Measurements from ENCODE around the gene RPUSD3. TPM values are rescaled to one million over a fixed set of nuclear protein-coding genes. Genes with fewer than 3 reads are reported as not detected.

The RPUSD3 gene
- total and polyA plus RNA-seq, 9 of the 15 experiments (the other 6 are each of a cell fraction or from before 2014, with no cell fraction given), result 13.8 to 99.0 (median 59.3) TPM

GRCh38 chr3:9862391-9863057 is 18.7 kb upstream of the RPUSD3 start (continued):
- TF ChIP-seq, protein P1, sequence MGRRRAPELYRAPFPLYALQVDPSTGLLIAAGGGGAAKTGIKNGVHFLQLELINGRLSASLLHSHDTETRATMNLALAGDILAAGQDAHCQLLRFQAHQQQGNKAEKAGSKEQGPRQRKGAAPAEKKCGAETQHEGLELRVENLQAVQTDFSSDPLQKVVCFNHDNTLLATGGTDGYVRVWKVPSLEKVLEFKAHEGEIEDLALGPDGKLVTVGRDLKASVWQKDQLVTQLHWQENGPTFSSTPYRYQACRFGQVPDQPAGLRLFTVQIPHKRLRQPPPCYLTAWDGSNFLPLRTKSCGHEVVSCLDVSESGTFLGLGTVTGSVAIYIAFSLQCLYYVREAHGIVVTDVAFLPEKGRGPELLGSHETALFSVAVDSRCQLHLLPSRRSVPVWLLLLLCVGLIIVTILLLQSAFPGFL (CRISPR knock-in tag; IDR thresholded peaks at IDR 0.05), result 0 out of 2 replicates have a peak, but pooled peaks have one; percentile 25
- TF ChIP-seq CAMTA2 (CRISPR knock-in tag; conservative IDR thresholded peaks at IDR 0.05) (no peak), U2AF1 (optimal IDR thresholded peaks at IDR 0.05; ENCODE audit: low read depth, low read length) (peak; percentile 67), HNRNPUL1 (IDR thresholded peaks at IDR 0.05; ENCODE audit: low read length) (no peak), SIRT6 (IDR thresholded peaks at IDR 0.05; ENCODE audit: low read depth, low read length) (no peak), HNRNPLL (IDR thresholded peaks at IDR 0.05; ENCODE audit: low read depth, low read length, poor library complexity, severe bottlenecking) (peak; percentile 44), NR3C1 (CRISPR knock-in tag; IDR thresholded peaks at IDR 0.05) (no peak), POLR2A (conservative IDR thresholded peaks at IDR 0.05) (peak; percentile 77), ZFX (CRISPR knock-in tag; IDR thresholded peaks at IDR 0.05) (peak; percentile 87), RNF2 (IDR thresholded peaks at IDR 0.05) (peak; percentile 51; the same call in 1 of the 2 replicates), BRD4 (IDR thresholded peaks at IDR 0.05) (no peak), PYGO2 (tag; IDR thresholded peaks at IDR 0.05) (no peak), SMARCC2 (IDR thresholded peaks at IDR 0.05; ENCODE audit: low read depth) (peak; percentile 71; the same call in 1 of the 2 replicates), HNRNPL (IDR thresholded peaks at IDR 0.05; ENCODE audit: low read depth, low read length) (peak; percentile 87), ZNF507 (tag; conservative IDR thresholded peaks at IDR 0.05) (no peak), SAFB2 (IDR thresholded peaks at IDR 0.05; ENCODE audit: borderline replicate concordance, low read depth, low read length, severe bottlenecking) (no peak), PRDM10 (IDR thresholded peaks at IDR 0.05; ENCODE audit: partially characterized antibody) (no peak)
- TF ChIP-seq, protein P2, sequence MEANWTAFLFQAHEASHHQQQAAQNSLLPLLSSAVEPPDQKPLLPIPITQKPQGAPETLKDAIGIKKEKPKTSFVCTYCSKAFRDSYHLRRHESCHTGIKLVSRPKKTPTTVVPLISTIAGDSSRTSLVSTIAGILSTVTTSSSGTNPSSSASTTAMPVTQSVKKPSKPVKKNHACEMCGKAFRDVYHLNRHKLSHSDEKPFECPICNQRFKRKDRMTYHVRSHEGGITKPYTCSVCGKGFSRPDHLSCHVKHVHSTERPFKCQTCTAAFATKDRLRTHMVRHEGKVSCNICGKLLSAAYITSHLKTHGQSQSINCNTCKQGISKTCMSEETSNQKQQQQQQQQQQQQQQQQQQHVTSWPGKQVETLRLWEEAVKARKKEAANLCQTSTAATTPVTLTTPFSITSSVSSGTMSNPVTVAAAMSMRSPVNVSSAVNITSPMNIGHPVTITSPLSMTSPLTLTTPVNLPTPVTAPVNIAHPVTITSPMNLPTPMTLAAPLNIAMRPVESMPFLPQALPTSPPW (CRISPR knock-in tag; IDR thresholded peaks at IDR 0.05), result peak; percentile 75
- TF ChIP-seq, protein P3, sequence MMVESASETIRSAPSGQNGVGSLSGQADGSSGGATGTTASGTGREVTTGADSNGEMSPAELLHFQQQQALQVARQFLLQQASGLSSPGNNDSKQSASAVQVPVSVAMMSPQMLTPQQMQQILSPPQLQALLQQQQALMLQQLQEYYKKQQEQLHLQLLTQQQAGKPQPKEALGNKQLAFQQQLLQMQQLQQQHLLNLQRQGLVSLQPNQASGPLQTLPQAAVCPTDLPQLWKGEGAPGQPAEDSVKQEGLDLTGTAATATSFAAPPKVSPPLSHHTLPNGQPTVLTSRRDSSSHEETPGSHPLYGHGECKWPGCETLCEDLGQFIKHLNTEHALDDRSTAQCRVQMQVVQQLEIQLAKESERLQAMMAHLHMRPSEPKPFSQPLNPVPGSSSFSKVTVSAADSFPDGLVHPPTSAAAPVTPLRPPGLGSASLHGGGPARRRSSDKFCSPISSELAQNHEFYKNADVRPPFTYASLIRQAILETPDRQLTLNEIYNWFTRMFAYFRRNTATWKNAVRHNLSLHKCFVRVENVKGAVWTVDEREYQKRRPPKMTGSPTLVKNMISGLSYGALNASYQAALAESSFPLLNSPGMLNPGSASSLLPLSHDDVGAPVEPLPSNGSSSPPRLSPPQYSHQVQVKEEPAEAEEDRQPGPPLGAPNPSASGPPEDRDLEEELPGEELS (CRISPR knock-in tag; IDR thresholded peaks at IDR 0.05; ENCODE audit: borderline replicate concordance), result no peak
- TF ChIP-seq, protein P4, sequence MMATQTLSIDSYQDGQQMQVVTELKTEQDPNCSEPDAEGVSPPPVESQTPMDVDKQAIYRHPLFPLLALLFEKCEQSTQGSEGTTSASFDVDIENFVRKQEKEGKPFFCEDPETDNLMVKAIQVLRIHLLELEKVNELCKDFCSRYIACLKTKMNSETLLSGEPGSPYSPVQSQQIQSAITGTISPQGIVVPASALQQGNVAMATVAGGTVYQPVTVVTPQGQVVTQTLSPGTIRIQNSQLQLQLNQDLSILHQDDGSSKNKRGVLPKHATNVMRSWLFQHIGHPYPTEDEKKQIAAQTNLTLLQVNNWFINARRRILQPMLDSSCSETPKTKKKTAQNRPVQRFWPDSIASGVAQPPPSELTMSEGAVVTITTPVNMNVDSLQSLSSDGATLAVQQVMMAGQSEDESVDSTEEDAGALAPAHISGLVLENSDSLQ (IDR thresholded peaks at IDR 0.05), result no peak

Data from K562 (cell line).